H9 (cell line): ENCODE measurements around the gene MICALL2. TPM values are rescaled to one million over a fixed set of nuclear protein-coding genes. Genes with fewer than 3 reads are reported as not detected.

Experiments used
- DNase-seq: peaks from one replicate; pipeline ENCODE4 v3.0.0-alpha.2; 2017
- H2AFZ ChIP-seq: one replicate; pipeline ENCODE4 v1.6.1; 2013; ENCODE audit warnings: mild to moderate bottlenecking, low read length, control low read depth, moderate library complexity
- H2AK5ac ChIP-seq: 2 replicates; pipeline ENCODE4 v1.6.1; 2013; ENCODE audit warnings: low read length, control low read depth, mixed read lengths; ENCODE audit not compliant: insufficient read length
- H2BK120ac ChIP-seq: one replicate; pipeline ENCODE4 v1.6.1; 2013; ENCODE audit warnings: low read depth, mild to moderate bottlenecking, low read length, control low read depth, inconsistent platforms; ENCODE audit not compliant: poor library complexity, severe bottlenecking
- H2BK12ac ChIP-seq: 2 replicates; pipeline ENCODE4 v1.6.1; 2013; ENCODE audit warnings: low read length, control low read depth, mixed read lengths, low read depth; ENCODE audit not compliant: insufficient read length
- H2BK15ac ChIP-seq: 2 replicates; pipeline ENCODE4 v1.6.1; 2013; ENCODE audit warnings: low read depth, low read length, control low read depth
- H2BK20ac ChIP-seq: one replicate; pipeline ENCODE4 v1.6.1; 2013; ENCODE audit warnings: low read depth, mild to moderate bottlenecking, low read length, control low read depth, inconsistent platforms; ENCODE audit not compliant: poor library complexity, severe bottlenecking
- H2BK5ac ChIP-seq: 2 replicates; pipeline ENCODE4 v1.6.1; 2013; ENCODE audit warnings: low read length, control low read depth, mixed read lengths; ENCODE audit not compliant: insufficient read length
- H3K14ac ChIP-seq: 2 replicates; pipeline ENCODE4 v1.6.1; 2013; ENCODE audit warnings: low read length, control low read depth; ENCODE audit not compliant: insufficient read depth
- H3K18ac ChIP-seq: 2 replicates; pipeline ENCODE4 v1.6.1; 2013; ENCODE audit warnings: low read depth, mild to moderate bottlenecking, mixed read lengths, low read length, control low read depth; ENCODE audit not compliant: insufficient read length
- H3K23ac ChIP-seq: 2 replicates; pipeline ENCODE4 v1.6.1; 2013; ENCODE audit warnings: low read length, control low read depth, mixed read lengths, low read depth; ENCODE audit not compliant: insufficient read length
- H3K23me2 ChIP-seq: 2 replicates; pipeline ENCODE4 v1.6.1; 2013; ENCODE audit warnings: low read depth, mild to moderate bottlenecking, mixed read lengths, low read length, control low read depth; ENCODE audit not compliant: insufficient read length, poor library complexity, severe bottlenecking
- H3K27ac ChIP-seq: 2 replicates; pipeline ENCODE4 v1.5.1; 2013; ENCODE audit warnings: low read length, control low read depth, mixed read lengths, low read depth; ENCODE audit not compliant: insufficient read length
- H3K27me3 ChIP-seq: 2 replicates; pipeline ENCODE4 v1.6.1; 2013; ENCODE audit warnings: low read length, control low read depth, inconsistent platforms; ENCODE audit not compliant: insufficient read depth
- H3K4ac ChIP-seq: 2 replicates; pipeline ENCODE4 v1.6.1; 2013; ENCODE audit warnings: low read depth, mild to moderate bottlenecking, control low read depth, inconsistent platforms, low read length, moderate library complexity
- H3K4me1 ChIP-seq: 2 replicates; pipeline ENCODE4 v1.6.1; 2013; ENCODE audit warnings: low read length, control low read depth, inconsistent platforms; ENCODE audit not compliant: insufficient read depth
- H3K4me2 ChIP-seq: 2 replicates; pipeline ENCODE4 v1.6.1; 2013; ENCODE audit warnings: low read length, control low read depth, mixed read lengths; ENCODE audit not compliant: insufficient read length, insufficient read depth
- H3K56ac ChIP-seq: 2 replicates; pipeline ENCODE4 v1.6.1; 2013; ENCODE audit warnings: low read depth, mild to moderate bottlenecking, mixed read lengths, low read length, control low read depth; ENCODE audit not compliant: insufficient read length
- H3K79me1 ChIP-seq: 2 replicates; pipeline ENCODE4 v1.6.1; 2013; ENCODE audit warnings: low read depth, mild to moderate bottlenecking, moderate library complexity, low read length, control low read depth, inconsistent platforms; ENCODE audit not compliant: insufficient read depth, poor library complexity, severe bottlenecking
- H3K79me2 ChIP-seq: 2 replicates; pipeline ENCODE4 v1.6.1; 2013; ENCODE audit warnings: low read length, control low read depth, inconsistent platforms; ENCODE audit not compliant: insufficient read depth
- H3K9ac ChIP-seq: 2 replicates; pipeline ENCODE4 v1.6.1; 2013; ENCODE audit warnings: low read length, control low read depth, mixed read lengths; ENCODE audit not compliant: insufficient read length; ENCODE audit errors: extremely low read depth
- H3K9me3 ChIP-seq: one replicate; pipeline ENCODE4 v1.6.1; 2013; ENCODE audit warnings: low read depth, low read length, inconsistent platforms; ENCODE audit not compliant: control insufficient read depth
- H3T11ph ChIP-seq: one replicate; pipeline ENCODE4 v1.6.1; 2013; ENCODE audit warnings: mild to moderate bottlenecking, low read length, control low read depth, inconsistent platforms
- H4K20me1 ChIP-seq: one replicate; pipeline ENCODE4 v1.6.1; 2013; ENCODE audit not compliant: control insufficient read depth, insufficient read length, insufficient read depth
- H4K5ac ChIP-seq: 2 replicates; pipeline ENCODE4 v1.6.1; 2013; ENCODE audit warnings: low read depth, mild to moderate bottlenecking, mixed read lengths, low read length, control low read depth; ENCODE audit not compliant: insufficient read length
- H4K8ac ChIP-seq: replicated peaks from 2 replicates; pipeline ENCODE4 v1.6.1; 2013; ENCODE audit warnings: low read length, control low read depth, mixed read lengths, low read depth; ENCODE audit not compliant: insufficient read length
- H4K91ac ChIP-seq: 2 replicates; pipeline ENCODE4 v1.6.1; 2013; ENCODE audit warnings: low read depth, mild to moderate bottlenecking, moderate library complexity, mixed read lengths, low read length, control low read depth; ENCODE audit not compliant: insufficient read length
- H3K27ac Mint-ChIP-seq, 3 experiments: 2 replicates in 2 of 3; 3 replicates in 1 of 3; pipeline ENCODE4 v1.8.0; 2020 to 2021; ENCODE audit warnings: mixed read lengths in 3 of 3, mild to moderate bottlenecking in 1 of 3, moderate library complexity in 1 of 3
- H3K27me3 Mint-ChIP-seq: 2 replicates; pipeline ENCODE4 v1.8.0; 2021; ENCODE audit warnings: low read depth, mild to moderate bottlenecking, moderate library complexity, mixed read lengths
- H3K36me3 Mint-ChIP-seq, 3 experiments: 2 replicates in 2 of 3; 3 replicates in 1 of 3; pipeline ENCODE4 v1.8.0; 2020 to 2021; ENCODE audit warnings: low read depth in 3 of 3, mixed read lengths in 3 of 3; ENCODE audit not compliant: insufficient read depth in 1 of 3
- H3K4me1 Mint-ChIP-seq, 2 experiments: 2 replicates each; pipeline ENCODE4 v1.8.0; 2020; ENCODE audit warnings: mixed read lengths in 2 of 2
- H3K4me3 Mint-ChIP-seq, 2 experiments: 2 replicates in 1 of 2; 3 replicates in 1 of 2; pipeline ENCODE4 v1.8.0; 2020 to 2021; ENCODE audit warnings: mild to moderate bottlenecking in 2 of 2, mixed read lengths in 2 of 2, moderate library complexity in 1 of 2
- H3K9me3 Mint-ChIP-seq, 2 experiments: 2 replicates in 1 of 2; 3 replicates in 1 of 2; pipeline ENCODE4 v1.8.0; 2020; ENCODE audit warnings: mild to moderate bottlenecking in 2 of 2, mixed read lengths in 2 of 2, moderate library complexity in 1 of 2
- WGBS: extraction: QIAGEN DNeasy Blood & Tissue Kit; methylation state at CpG from one replicate; pipeline ENCODE4 v1.1.7; 2013; ENCODE audit warnings: missing lambda C conversion rate, low lambda C conversion rate, mixed read lengths; ENCODE audit not compliant: insufficient read length; ENCODE audit errors: extremely low coverage; 5-methylcytosine and 5-hydroxymethylcytosine counted together
- total RNA-seq: library from RNA; stranded (reverse); gene quantifications from 2 replicates; pipeline ENCODE4 v1.2.1, GENCODE V29; 2021
- TF ChIP-seq, protein P1 (sequence below): fragments of 200-600 bp; sonication (generic); conservative IDR thresholded peaks from 3 replicates; pipeline ENCODE4 v1.8.0; 2021; ENCODE audit warnings: antibody characterized with exemption, mild to moderate bottlenecking

MICALL2 gene
- total RNA-seq, 1 experiment from 2014 or later, result 7.1 TPM

DNA sequence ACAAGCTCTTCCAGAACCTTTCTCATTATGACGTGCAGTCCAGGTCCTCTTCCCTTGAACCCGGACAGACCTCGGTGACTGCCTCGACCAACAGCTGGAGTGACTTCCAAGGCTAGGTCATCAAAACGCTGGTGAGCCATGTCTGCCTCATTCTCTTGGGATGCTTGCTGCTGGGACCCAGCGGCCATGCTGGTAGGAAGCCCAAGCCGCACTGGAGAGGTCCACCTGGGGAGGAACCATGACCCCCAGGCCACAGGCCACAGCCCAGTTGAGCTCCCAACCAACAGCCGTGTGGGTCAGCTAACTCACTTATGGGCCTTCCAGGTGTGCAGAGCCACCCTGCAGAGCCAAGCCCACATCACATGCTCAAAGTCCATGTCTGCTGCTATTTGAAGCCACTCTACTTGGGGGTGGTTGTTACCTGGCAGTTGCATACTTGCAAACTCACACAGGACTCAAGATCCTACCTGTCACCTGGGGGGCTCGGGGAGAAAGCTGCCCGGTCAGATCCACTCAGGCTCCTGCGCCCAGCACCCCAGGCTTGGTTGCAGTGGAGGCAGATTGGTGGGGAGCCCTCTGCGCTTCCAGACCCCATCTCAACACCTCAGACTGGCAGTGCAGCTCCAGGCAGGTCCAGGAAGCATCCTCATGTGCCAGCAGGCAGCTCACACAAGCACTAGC, 57.0 kb downstream of the MICALL2 start:
- Mint-ChIP-seq H3K36me3 (no peaks in the 10 kb centered on the region; a peak in 1 of 7 replicates), H3K4me1 (peaks cover 10 to 22% of the 10 kb centered on the region in 2 experiments), H3K27me3 (peaks cover 84% of the 10 kb centered on the region), H3K9me3 (no peaks in the 10 kb centered on the region; a peak in 3 of 5 replicates), H3K4me3 (no peak overlapping the region; a peak in 1 of 5 replicates), H3K27ac (no peak overlapping the region)
- Histone ChIP-seq H2BK12ac (no peak overlapping the region), H3K23ac (no peak overlapping the region), H3T11ph (no peak overlapping the region), H2BK15ac (no peak overlapping the region), H3K56ac (no peak overlapping the region), H3K23me2 (no peaks in the 10 kb centered on the region), H3K79me2 (no peaks in the 10 kb centered on the region), H3K27me3 (peaks cover 2% of the 10 kb centered on the region; the same call in 1 of the 2 replicates), H2BK120ac (no peak overlapping the region), H4K20me1 (no peaks in the 10 kb centered on the region), H4K8ac (no peak overlapping the region), H3K9ac (no peak overlapping the region), H2BK5ac (no peak overlapping the region), H3K27ac (no peak overlapping the region), H4K91ac (no peak overlapping the region), H3K18ac (no peak overlapping the region), H3K79me1 (no peaks in the 10 kb centered on the region), H3K4me1 (no peaks in the 10 kb centered on the region), H3K4ac (no peak overlapping the region), H3K4me2 (no peak overlapping the region), H4K5ac (no peak overlapping the region), H2AFZ (no peak overlapping the region), H2BK20ac (no peak overlapping the region), H3K9me3 (no peaks in the 10 kb centered on the region), H3K14ac (no peak overlapping the region), H2AK5ac (no peak overlapping the region)
- TF ChIP-seq, protein P1, sequence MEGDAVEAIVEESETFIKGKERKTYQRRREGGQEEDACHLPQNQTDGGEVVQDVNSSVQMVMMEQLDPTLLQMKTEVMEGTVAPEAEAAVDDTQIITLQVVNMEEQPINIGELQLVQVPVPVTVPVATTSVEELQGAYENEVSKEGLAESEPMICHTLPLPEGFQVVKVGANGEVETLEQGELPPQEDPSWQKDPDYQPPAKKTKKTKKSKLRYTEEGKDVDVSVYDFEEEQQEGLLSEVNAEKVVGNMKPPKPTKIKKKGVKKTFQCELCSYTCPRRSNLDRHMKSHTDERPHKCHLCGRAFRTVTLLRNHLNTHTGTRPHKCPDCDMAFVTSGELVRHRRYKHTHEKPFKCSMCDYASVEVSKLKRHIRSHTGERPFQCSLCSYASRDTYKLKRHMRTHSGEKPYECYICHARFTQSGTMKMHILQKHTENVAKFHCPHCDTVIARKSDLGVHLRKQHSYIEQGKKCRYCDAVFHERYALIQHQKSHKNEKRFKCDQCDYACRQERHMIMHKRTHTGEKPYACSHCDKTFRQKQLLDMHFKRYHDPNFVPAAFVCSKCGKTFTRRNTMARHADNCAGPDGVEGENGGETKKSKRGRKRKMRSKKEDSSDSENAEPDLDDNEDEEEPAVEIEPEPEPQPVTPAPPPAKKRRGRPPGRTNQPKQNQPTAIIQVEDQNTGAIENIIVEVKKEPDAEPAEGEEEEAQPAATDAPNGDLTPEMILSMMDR, result no peak
- WGBS, result no CpG with 5 or more reads among the region's 12 CpGs
- DNase-seq, result no peak
